HG03103 (cell line): Measurements from ENCODE around the gene NAV3.
A peak's percentile ranks its signal among the peaks of the same experiment; 100 is the strongest.

Source experiments
- ATAC-seq: cut with Tn5 transposase; IDR thresholded peaks from one replicate; pipeline ENCODE4 v1.9.1; 2021; ENCODE audit warnings: low read depth; ENCODE audit not compliant: unreplicated experiment

Gene NAV3

DNA sequence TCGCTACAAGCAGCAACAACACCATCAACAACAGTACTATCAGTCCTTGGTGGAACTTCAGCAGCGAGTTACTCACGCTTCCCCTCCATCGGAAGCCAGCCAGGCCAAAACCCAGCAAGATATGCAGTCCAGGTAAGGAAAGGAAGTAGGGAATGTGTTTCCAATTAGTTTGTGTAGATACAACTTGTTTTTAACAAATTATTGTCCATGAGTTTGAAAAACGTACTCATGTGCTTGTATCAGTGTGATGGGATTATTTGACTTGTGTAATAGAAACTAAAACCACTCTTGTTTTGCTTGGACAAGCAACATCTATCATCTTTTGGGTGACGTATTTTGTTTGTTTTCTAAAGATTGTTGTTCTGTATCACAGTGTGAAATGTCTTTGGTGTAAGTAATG is 137.9 kb downstream of the NAV3 start:
- no peak for ATAC-seq

- ATAC-seq: no peak
Observed at GRCh38 chr12:77973579-77973978, 142.9 kb downstream of the NAV3 start.

- ATAC-seq: no peak
Observed at GRCh38 chr12:77974645-77975044, 144.0 kb downstream of the NAV3 start.

GRCh38 chr12:77979597-77980250 is 149.0 kb downstream of the NAV3 start:
- ATAC-seq: no peak

DNA sequence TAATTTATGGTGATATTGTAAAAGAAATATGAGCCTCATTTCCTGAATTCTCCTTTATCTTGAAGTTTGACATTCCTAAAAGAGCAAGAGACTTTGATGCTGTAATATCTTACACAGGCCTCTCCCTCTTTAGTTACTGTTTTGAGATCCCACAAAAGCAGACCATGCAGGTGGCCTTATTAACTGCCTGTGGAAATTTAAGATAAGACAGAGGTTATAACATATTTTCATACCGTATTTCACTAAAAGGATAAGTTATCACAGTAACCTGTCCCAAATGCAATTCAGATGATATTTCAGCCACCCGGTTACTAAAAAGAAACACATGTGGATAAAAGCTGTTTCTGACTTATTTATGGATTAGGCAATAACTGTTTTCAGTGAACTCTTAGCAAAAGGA is 150.1 kb downstream of the NAV3 start:
- ATAC-seq: no peak

DNA sequence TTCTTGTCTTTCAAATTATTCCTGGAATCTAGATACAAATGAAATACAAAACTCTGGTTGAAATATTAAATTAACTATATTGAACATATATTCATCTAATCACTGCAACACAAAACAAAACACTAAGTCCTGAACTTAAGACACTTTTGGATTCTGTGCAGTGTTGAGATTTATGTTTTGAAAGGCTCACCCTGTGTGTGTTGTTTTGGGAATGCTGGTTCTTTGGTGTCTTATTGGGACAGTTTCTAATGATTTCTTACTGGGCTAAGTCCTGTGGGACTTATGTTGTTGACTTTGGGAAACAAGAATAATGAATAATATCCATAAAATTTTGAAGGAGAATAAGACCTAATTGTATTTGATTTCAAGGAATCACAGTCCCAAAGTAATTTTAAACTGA is 153.2 kb downstream of the NAV3 start:
- ATAC-seq: no peak

- no peak for ATAC-seq
Observed at GRCh38 chr12:77992760-77993159, 162.1 kb downstream of the NAV3 start.

DNA sequence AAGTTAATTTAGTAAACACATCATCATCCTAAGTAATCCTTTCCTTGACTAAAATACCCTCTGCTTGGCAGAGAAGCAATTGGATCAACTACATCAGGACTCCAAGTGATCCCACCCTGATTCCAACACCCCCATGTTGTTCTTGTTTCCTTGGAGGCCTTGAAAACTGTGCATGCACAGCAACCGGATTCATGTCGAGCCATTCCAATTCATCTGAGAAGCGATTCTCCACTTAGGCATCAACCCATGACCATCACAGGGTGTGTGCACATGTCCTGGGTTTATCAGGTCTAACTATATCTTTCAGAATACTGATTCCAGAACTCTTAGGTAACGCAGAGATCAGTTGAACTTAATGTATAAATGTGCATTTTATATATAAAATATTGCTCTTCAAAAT is 163.0 kb downstream of the NAV3 start:
- no peak for ATAC-seq

GRCh38 chr12:77995436-77996167 is 164.9 kb downstream of the NAV3 start:
- ATAC-seq: peak; percentile 75

GRCh38 chr12:77996670-77997069 is 166.0 kb downstream of the NAV3 start:
- ATAC-seq: no peak

- ATAC-seq: no peak
Observed at GRCh38 chr12:77998236-77998786, 167.6 kb downstream of the NAV3 start.

DNA sequence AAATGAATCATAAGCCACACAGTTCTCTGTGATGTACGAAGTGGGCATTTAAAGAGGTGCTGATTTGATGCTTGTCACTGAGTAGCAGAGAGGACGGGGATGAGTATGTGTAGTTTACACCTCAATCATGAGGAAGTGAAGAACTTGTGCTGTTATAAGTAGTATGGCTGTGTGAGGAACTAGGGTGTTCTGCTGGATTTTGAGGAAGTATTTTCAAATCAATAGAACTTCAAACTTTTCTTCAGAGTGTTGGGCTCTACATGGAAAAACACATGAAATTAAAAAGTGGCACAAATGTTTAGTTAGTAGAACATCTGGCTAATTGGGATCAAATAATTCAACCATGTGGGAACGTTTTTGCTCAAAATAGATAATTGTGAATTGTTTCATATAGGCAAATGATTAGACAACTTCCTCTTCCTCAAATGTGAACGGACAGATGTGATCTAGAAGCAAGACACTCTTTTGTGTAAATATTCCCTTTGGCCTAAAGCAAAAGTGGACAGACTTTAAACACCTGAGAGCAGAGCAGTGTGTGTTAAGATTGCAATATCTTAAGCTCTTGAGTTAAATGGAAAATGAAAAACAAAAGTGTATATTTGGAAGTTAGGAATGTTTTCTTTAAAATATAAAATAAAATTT is 168.5 kb downstream of the NAV3 start:
- peak; percentile 82 for ATAC-seq

DNA sequence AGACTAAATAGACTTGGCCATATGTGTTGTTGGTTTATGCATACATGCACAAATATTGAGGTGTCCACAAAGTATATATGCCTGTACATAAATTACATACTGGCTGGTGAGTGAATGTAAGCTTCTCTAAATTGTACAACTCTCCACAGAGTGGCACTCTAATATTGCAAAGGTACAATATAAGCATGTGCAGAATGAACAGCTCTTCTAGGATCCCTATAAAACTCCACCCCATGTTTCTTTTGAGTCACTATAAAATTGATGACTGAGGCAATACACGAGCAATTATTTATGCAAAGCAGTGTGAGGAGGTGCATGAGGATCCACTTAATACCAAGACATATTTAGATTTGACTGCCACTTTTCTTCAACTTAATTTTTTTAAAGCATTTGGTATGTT is 172.2 kb downstream of the NAV3 start:
- no peak for ATAC-seq

DNA sequence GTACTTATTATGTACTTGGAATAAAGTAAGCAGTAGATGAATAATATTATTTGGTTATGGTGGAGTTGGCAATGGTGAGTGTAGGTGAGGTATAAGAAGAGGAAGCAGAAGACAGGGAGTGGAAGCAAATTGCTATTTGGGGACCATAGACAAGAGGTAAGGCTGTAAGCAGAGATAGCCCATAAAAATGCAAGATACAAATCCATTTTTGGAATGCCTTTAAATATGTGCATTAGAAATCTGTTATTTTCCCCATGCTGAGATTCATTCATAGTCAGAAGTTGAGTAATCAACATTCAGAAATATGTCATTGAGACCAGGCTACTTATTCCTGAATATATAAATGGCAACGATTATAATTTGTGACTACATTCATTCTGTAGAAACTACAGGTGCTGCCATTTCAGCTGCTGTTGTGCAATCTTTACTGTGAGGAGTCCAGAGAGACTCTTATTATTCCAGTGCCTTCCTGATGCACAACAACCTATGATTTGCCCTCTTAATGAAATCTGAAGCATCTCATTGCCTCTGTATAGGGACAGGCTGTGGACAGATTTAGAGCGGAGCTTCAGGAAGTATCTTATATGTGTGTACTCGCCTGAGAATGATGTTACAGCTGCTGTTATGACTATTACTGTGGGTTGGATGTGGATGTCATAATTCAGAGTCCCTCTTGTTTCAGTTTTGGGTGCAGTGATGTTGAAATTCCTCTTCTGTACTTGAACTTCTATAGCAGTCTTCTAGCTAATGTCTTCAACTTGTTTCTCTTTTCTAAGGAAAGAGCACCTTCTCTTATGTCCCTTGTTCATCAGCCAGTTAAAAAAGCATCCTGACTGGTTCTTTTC is 173.8 kb downstream of the NAV3 start:
- no peak for ATAC-seq

- ATAC-seq: no peak
Observed at GRCh38 chr12:78005094-78005492, 174.4 kb downstream of the NAV3 start.

DNA sequence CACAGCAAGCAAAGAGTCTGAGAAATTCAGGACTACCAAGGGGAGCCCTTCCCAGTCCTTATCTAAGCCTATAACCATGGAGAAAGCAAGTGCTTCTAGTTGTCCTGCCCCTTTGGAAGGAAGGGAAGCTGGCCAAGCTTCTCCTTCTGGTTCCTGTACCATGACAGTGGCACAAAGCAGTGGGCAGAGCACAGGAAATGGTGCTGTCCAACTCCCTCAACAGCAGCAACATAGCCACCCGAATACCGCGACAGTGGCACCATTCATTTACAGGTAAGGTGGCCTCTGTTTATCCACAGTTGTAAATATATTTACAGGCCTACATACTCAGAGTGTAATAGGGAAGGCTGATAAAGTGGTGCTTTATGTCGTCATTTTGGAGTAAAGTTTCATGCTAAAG is 176.5 kb downstream of the NAV3 start:
- no peak for ATAC-seq

DNA sequence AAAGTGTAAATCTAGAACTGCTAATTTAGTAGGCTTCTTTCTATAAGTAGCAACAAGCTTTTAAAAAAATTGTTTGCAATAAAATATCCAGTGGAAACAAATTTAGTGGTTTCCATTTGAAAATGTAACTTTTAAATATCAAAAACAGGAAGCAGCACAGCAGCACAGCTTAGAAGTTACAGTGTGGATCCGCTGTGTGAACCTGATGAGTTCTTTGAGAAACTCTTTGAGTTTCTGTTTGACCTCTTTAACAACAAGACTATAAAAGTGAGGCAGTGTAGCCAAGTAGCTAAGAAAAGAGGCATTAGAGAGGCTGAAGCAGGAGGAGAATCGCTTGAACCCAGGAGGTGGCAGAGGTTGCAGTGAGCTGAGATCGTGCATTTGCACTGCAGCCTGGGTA is 178.3 kb downstream of the NAV3 start:
- ATAC-seq: no peak

- no peak for ATAC-seq
Observed at GRCh38 chr12:78018171-78018910, 187.6 kb downstream of the NAV3 start.

- ATAC-seq: no peak
Observed at GRCh38 chr12:78018939-78019338, 188.2 kb downstream of the NAV3 start.

DNA sequence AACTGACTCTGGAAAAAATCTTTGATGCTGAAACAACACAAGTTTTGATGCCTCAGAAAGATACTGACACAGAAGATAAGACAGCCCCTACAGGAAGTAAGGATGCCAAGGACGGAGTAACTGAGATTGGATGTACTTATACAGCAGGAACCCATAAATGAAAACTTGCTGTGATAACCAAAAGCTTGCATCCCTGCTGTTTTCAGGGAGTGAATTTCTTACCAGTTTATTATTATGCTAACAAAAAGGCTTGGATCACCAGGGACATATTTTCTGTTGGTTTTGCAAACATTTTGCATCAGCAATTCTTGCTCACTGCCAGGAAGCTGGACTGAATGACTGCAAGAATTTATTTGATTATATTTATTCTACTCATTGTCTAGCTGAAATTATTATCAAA is 197.7 kb downstream of the NAV3 start:
- no peak for ATAC-seq
